Neural crest cell (in vitro differentiated cells): ENCODE data around the gene SAMD7. TPM values are rescaled to one million over a fixed set of nuclear protein-coding genes. Genes with fewer than 3 reads are reported as not detected.

Experiments used
- DNase-seq: peaks from one replicate; pipeline ENCODE4 v3.0.0; 2021; ENCODE audit warnings: low read depth, mixed read lengths, low spot score
- H3K27ac Mint-ChIP-seq: one replicate; pipeline ENCODE4 v1.8.0; 2021; ENCODE audit warnings: mild to moderate bottlenecking, mixed read lengths; ENCODE audit not compliant: unreplicated experiment
- H3K27me3 Mint-ChIP-seq: 2 replicates; pipeline ENCODE4 v1.8.0; 2021; ENCODE audit warnings: low read depth, mild to moderate bottlenecking, mixed read lengths
- H3K36me3 Mint-ChIP-seq: 2 replicates; pipeline ENCODE4 v1.8.0; 2021; ENCODE audit warnings: low read depth, mild to moderate bottlenecking, mixed read lengths
- H3K4me1 Mint-ChIP-seq: 2 replicates; pipeline ENCODE4 v1.8.0; 2021; ENCODE audit warnings: mixed read lengths
- H3K4me3 Mint-ChIP-seq: one replicate; pipeline ENCODE4 v1.8.0; 2021; ENCODE audit warnings: mild to moderate bottlenecking, mixed read lengths
- H3K9me3 Mint-ChIP-seq: 2 replicates; pipeline ENCODE4 v1.8.0; 2021; ENCODE audit warnings: mixed read lengths
- total RNA-seq: library from RNA; stranded (reverse); gene quantifications from 2 replicates; pipeline ENCODE4 v1.2.1, GENCODE V29; 2021
- TF ChIP-seq, protein P1 (sequence below): fragments of 200-600 bp; sonication (generic); conservative IDR thresholded peaks from 2 replicates; pipeline ENCODE4 v1.5.0; 2021; ENCODE audit warnings: antibody characterized with exemption, mild to moderate bottlenecking

Gene SAMD7
- total RNA-seq, 1 donor from 2014 or later, result not detected

- Mint-ChIP-seq H3K36me3 (no peaks in the 10 kb centered on the region), H3K27me3 (no peaks in the 10 kb centered on the region), H3K4me1 (no peaks in the 10 kb centered on the region), H3K9me3 (peaks cover 3% of the 10 kb centered on the region), H3K27ac (no peak overlapping the region), H3K4me3 (no peak overlapping the region)
- no peak for DNase-seq
- TF ChIP-seq, protein P1, sequence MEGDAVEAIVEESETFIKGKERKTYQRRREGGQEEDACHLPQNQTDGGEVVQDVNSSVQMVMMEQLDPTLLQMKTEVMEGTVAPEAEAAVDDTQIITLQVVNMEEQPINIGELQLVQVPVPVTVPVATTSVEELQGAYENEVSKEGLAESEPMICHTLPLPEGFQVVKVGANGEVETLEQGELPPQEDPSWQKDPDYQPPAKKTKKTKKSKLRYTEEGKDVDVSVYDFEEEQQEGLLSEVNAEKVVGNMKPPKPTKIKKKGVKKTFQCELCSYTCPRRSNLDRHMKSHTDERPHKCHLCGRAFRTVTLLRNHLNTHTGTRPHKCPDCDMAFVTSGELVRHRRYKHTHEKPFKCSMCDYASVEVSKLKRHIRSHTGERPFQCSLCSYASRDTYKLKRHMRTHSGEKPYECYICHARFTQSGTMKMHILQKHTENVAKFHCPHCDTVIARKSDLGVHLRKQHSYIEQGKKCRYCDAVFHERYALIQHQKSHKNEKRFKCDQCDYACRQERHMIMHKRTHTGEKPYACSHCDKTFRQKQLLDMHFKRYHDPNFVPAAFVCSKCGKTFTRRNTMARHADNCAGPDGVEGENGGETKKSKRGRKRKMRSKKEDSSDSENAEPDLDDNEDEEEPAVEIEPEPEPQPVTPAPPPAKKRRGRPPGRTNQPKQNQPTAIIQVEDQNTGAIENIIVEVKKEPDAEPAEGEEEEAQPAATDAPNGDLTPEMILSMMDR, result no peak
Observed at GRCh38 chr3:169913323-169913722, 2.0 kb downstream of the SAMD7 start.

- no peak overlapping the region for H3K27ac Mint-ChIP-seq
- peaks cover 3% of the 10 kb centered on the region for H3K9me3 Mint-ChIP-seq
- no peak overlapping the region for H3K4me3 Mint-ChIP-seq
- no peaks in the 10 kb centered on the region for H3K36me3 Mint-ChIP-seq
- no peaks in the 10 kb centered on the region for H3K4me1 Mint-ChIP-seq
- TF ChIP-seq, protein P1, result no peak
- no peak for DNase-seq
- H3K27me3 Mint-ChIP-seq, result no peaks in the 10 kb centered on the region
Observed at GRCh38 chr3:169914321-169914720, 2.9 kb downstream of the SAMD7 start.

GRCh38 chr3:169923189-169923588 lies 11.8 kb downstream of the SAMD7 start:
- no peak for DNase-seq
- H3K36me3 Mint-ChIP-seq, result no peaks in the 10 kb centered on the region
- TF ChIP-seq, protein P1, result no peak

GRCh38 chr3:169923831-169924230 lies 12.5 kb downstream of the SAMD7 start:
- H3K4me3 Mint-ChIP-seq, result no peak overlapping the region
- no peak for DNase-seq
- H3K9me3 Mint-ChIP-seq, result no peaks in the 10 kb centered on the region
- no peaks in the 10 kb centered on the region for H3K27me3 Mint-ChIP-seq
- H3K36me3 Mint-ChIP-seq, result no peaks in the 10 kb centered on the region
- H3K27ac Mint-ChIP-seq, result no peak overlapping the region
- TF ChIP-seq, protein P1, result no peak
- H3K4me1 Mint-ChIP-seq, result no peaks in the 10 kb centered on the region

More at GRCh38 chr3:169923189-169923588, 11.8 kb downstream of the SAMD7 start:
- Mint-ChIP-seq H3K4me1 (no peaks in the 10 kb centered on the region), H3K4me3 (no peak overlapping the region), H3K27ac (no peak overlapping the region), H3K27me3 (no peaks in the 10 kb centered on the region), H3K9me3 (no peaks in the 10 kb centered on the region)

- Mint-ChIP-seq H3K4me3 (no peak overlapping the region), H3K27ac (no peak overlapping the region), H3K36me3 (no peaks in the 10 kb centered on the region), H3K9me3 (no peaks in the 10 kb centered on the region), H3K27me3 (peaks cover 10% of the 10 kb centered on the region), H3K4me1 (no peaks in the 10 kb centered on the region)
- TF ChIP-seq, protein P1, result no peak
- DNase-seq, result no peak
Observed at GRCh38 chr3:169929830-169930519, 18.6 kb downstream of the SAMD7 start.
